DOHH2 (cell line): ENCODE results near the gene PRDM16.

ENCODE experiments used
- H3F3A ChIP-seq: fragments of 200-600 bp; sonication (generic), shearing (Covaris generic); 2 replicates; pipeline ENCODE4 v1.6.0; 2016; ENCODE audit warnings: antibody characterized with exemption, mild to moderate bottlenecking; ENCODE audit not compliant: control insufficient read depth, insufficient read depth
- H3K27ac ChIP-seq: fragments of 200-600 bp; sonication (generic); 2 replicates; pipeline ENCODE4 v1.5.1; 2014; ENCODE audit warnings: low read depth, mild to moderate bottlenecking, low read length, moderate library complexity
- H3K27me3 ChIP-seq: fragments of 200-600 bp; sonication (generic); 2 replicates; pipeline ENCODE4 v1.6.1; 2014; ENCODE audit warnings: mild to moderate bottlenecking, low read length, mixed read lengths; ENCODE audit not compliant: control insufficient read depth
- H3K36me3 ChIP-seq: fragments of 200-600 bp; sonication (generic); 2 replicates; pipeline ENCODE4 v1.6.1; 2014; ENCODE audit warnings: mild to moderate bottlenecking, low read length, moderate library complexity, mixed read lengths; ENCODE audit not compliant: control insufficient read depth
- H3K4me1 ChIP-seq: fragments of 200-600 bp; sonication (generic); 2 replicates; pipeline ENCODE4 v1.6.1; 2014; ENCODE audit warnings: mild to moderate bottlenecking, low read length, mixed read lengths; ENCODE audit not compliant: control insufficient read depth
- H3K4me2 ChIP-seq: fragments of 200-600 bp; sonication (generic); 2 replicates; pipeline ENCODE4 v1.6.0; 2014; ENCODE audit warnings: mild to moderate bottlenecking, low read length, moderate library complexity
- H3K4me3 ChIP-seq: fragments of 200-600 bp; sonication (generic); 2 replicates; pipeline ENCODE4 v1.5.1; 2014; ENCODE audit warnings: mild to moderate bottlenecking, low read length, mixed read lengths
- H3K79me2 ChIP-seq: fragments of 200-600 bp; sonication (generic); 2 replicates; pipeline ENCODE4 v1.6.1; 2014; ENCODE audit warnings: mild to moderate bottlenecking, low read length, mixed read lengths; ENCODE audit not compliant: control insufficient read depth
- H3K9me2 ChIP-seq: fragments of 200-600 bp; sonication (generic); replicated peaks from 2 replicates; pipeline ENCODE4 v1.6.1; 2014; ENCODE audit warnings: mild to moderate bottlenecking, low read length, mixed read lengths; ENCODE audit not compliant: control insufficient read depth
- H3K9me3 ChIP-seq: fragments of 200-600 bp; sonication (generic); 2 replicates; pipeline ENCODE4 v1.6.1; 2014; ENCODE audit warnings: antibody characterized with exemption, low read length, mixed read lengths; ENCODE audit not compliant: control insufficient read depth, insufficient read depth
- H4K20me1 ChIP-seq: fragments of 200-600 bp; sonication (generic); 2 replicates; pipeline ENCODE4 v1.6.0; 2014; ENCODE audit warnings: low read depth, mild to moderate bottlenecking, antibody characterized with exemption, low read length, moderate library complexity; ENCODE audit not compliant: control insufficient read depth, insufficient read depth
- CTCF ChIP-seq: fragments of 200-600 bp; sonication (generic); IDR thresholded peaks from one replicate; pipeline ENCODE4 v1.5.1; 2014; ENCODE audit warnings: antibody characterized with exemption, mild to moderate bottlenecking, low read depth, low read length; ENCODE audit not compliant: poor library complexity, severe bottlenecking
- EZH2phosphoT487 ChIP-seq: fragments of 200-600 bp; sonication (generic); IDR thresholded peaks from 2 replicates; pipeline ENCODE4 v1.6.1; 2017; ENCODE audit warnings: borderline replicate concordance, mild to moderate bottlenecking, antibody characterized with exemption, low read length, moderate library complexity, mixed read lengths

The PRDM16 gene

GRCh38 chr1:3021233-3021671 is 47.8 kb upstream of the PRDM16 start, which contains the start of gene ACTRT2:
Gene ACTRT2, plus strand, starts transcription at chr1:3021467. Its CDS starts 220 bp downstream, at chr1:3021687.
- Histone ChIP-seq H3K4me3 (no peak within 1 kb of the TSS), H3K9me2 (no peaks in the 10 kb centered on the region), H3K79me2 (no peaks in the 10 kb centered on the region)

GRCh38 chr1:3021801-3022401 is 47.1 kb upstream of the PRDM16 start:
- H3K9me2 ChIP-seq = no peaks in the 10 kb centered on the region
- no peaks in the 10 kb centered on the region for H4K20me1 ChIP-seq
- H3F3A ChIP-seq = no peaks in the 10 kb centered on the region
- TF ChIP-seq CTCF (no peak), EZH2phosphoT487 (no peak)
- no peaks in the 10 kb centered on the region for H3K9me3 ChIP-seq
- no peak overlapping the region for H3K4me2 ChIP-seq
- H3K27ac ChIP-seq = no peak overlapping the region
- H3K4me3 ChIP-seq = no peak overlapping the region
- H3K36me3 ChIP-seq = no peaks in the 10 kb centered on the region
- no peaks in the 10 kb centered on the region for H3K79me2 ChIP-seq
- no peaks in the 10 kb centered on the region for H3K27me3 ChIP-seq
- no peaks in the 10 kb centered on the region for H3K4me1 ChIP-seq

More at GRCh38 chr1:3021233-3021671, 47.8 kb upstream of the PRDM16 start, which contains the start of gene ACTRT2:
- Histone ChIP-seq H3K4me1 (no peaks in the 10 kb centered on the region), H3K9me3 (no peaks in the 10 kb centered on the region), H3K27ac (no peak within 1 kb of the TSS), H4K20me1 (no peaks in the 10 kb centered on the region), H3K27me3 (no peaks in the 10 kb centered on the region), H3K4me2 (no peak within 1 kb of the TSS), H3K36me3 (no peaks in the 10 kb centered on the region), H3F3A (no peaks in the 10 kb centered on the region)
- no peak for TF ChIP-seq CTCF
- no peak for TF ChIP-seq EZH2phosphoT487

GRCh38 chr1:3022511-3022973 is 46.5 kb upstream of the PRDM16 start:
- no peaks in the 10 kb centered on the region for H3K27me3 ChIP-seq
- no peak overlapping the region for H3K4me2 ChIP-seq
- H4K20me1 ChIP-seq = no peaks in the 10 kb centered on the region
- no peak overlapping the region for H3K27ac ChIP-seq
- H3K9me3 ChIP-seq = no peaks in the 10 kb centered on the region
- no peaks in the 10 kb centered on the region for H3K36me3 ChIP-seq
- no peak overlapping the region for H3K4me3 ChIP-seq
- H3K4me1 ChIP-seq = no peaks in the 10 kb centered on the region
- no peak for TF ChIP-seq CTCF
- no peak for TF ChIP-seq EZH2phosphoT487
- H3K9me2 ChIP-seq = no peaks in the 10 kb centered on the region
- no peaks in the 10 kb centered on the region for H3F3A ChIP-seq
- no peaks in the 10 kb centered on the region for H3K79me2 ChIP-seq
